Brain microvascular endothelial cell (primary cell): ENCODE measurements around the gene CD34.

Experiments
- DNase-seq: peaks from one replicate; pipeline ENCODE4 v3.0.0-alpha.2; 2020
- H3K27ac ChIP-seq: fragments of 250-450 bp; sonication (Bioruptor Pico); 2 replicates; pipeline ENCODE4 v1.5.1; 2020; ENCODE audit warnings: mild to moderate bottlenecking, moderate library complexity
- H3K27me3 ChIP-seq: fragments of 250-450 bp; sonication (Bioruptor Pico); replicated peaks from 2 replicates; pipeline ENCODE4 v1.5.1; 2020; ENCODE audit warnings: mild to moderate bottlenecking
- H3K36me3 ChIP-seq: fragments of 250-450 bp; sonication (Bioruptor Pico); replicated peaks from 2 replicates; pipeline ENCODE4 v1.5.1; 2020; ENCODE audit warnings: mild to moderate bottlenecking
- H3K4me3 ChIP-seq: 2 replicates; pipeline ENCODE4 v1.5.1; 2011; ENCODE audit warnings: low read depth, mild to moderate bottlenecking, control low read depth, low read length, moderate library complexity
- in situ Hi-C: cut with HindIII; loops from 2 replicates; pipeline ENCODE4 v1.10.0; 2017; ENCODE audit warnings: low sequenced_read_pairs, low pct_ligation_motif_present
- TF ChIP-seq, protein P1 (sequence below): IDR thresholded peaks from 2 replicates; pipeline ENCODE4 v1.5.1; 2011; ENCODE audit warnings: low read depth, mild to moderate bottlenecking, moderate library complexity, low read length, control low read depth, inconsistent platforms; ENCODE audit errors: missing control alignments

The CD34 gene

DNA sequence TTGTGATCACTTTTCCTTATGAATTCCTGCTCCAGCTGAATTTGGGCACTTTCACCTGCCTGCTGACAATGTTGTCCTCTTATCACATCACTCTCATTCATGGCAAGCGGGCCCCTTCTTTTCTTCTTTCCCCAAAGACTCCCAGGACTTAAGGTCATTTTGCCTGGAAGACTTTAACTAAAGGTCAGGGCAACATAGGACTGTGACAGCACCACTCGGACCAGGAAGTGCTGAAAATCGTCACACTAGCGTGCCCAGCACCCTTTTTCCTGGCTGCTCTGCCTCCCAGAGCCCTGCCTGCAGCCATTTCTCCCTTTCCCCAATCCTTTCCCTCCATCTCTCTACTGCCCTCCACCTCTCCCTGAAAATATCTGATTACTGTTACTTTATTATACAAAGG lies 35.4 kb downstream of the CD34 start:
- Histone ChIP-seq H3K27me3 (no peaks in the 10 kb centered on the region), H3K4me3 (no peak overlapping the region), H3K27ac (no peak overlapping the region), H3K36me3 (no peaks in the 10 kb centered on the region)
- DNase-seq: no peak
- TF ChIP-seq, protein P1, sequence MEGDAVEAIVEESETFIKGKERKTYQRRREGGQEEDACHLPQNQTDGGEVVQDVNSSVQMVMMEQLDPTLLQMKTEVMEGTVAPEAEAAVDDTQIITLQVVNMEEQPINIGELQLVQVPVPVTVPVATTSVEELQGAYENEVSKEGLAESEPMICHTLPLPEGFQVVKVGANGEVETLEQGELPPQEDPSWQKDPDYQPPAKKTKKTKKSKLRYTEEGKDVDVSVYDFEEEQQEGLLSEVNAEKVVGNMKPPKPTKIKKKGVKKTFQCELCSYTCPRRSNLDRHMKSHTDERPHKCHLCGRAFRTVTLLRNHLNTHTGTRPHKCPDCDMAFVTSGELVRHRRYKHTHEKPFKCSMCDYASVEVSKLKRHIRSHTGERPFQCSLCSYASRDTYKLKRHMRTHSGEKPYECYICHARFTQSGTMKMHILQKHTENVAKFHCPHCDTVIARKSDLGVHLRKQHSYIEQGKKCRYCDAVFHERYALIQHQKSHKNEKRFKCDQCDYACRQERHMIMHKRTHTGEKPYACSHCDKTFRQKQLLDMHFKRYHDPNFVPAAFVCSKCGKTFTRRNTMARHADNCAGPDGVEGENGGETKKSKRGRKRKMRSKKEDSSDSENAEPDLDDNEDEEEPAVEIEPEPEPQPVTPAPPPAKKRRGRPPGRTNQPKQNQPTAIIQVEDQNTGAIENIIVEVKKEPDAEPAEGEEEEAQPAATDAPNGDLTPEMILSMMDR: no peak
- in situ Hi-C loops: no loop called here

- no peak overlapping the region for H3K27ac ChIP-seq
- no peak overlapping the region for H3K4me3 ChIP-seq
- TF ChIP-seq, protein P1: no peak
- H3K36me3 ChIP-seq: no peaks in the 10 kb centered on the region
- in situ Hi-C loops: no loop called here
- no peaks in the 10 kb centered on the region for H3K27me3 ChIP-seq
- DNase-seq: no peak
Measured at GRCh38 chr1:207873055-207873890, 37.7 kb downstream of the CD34 start.

DNA sequence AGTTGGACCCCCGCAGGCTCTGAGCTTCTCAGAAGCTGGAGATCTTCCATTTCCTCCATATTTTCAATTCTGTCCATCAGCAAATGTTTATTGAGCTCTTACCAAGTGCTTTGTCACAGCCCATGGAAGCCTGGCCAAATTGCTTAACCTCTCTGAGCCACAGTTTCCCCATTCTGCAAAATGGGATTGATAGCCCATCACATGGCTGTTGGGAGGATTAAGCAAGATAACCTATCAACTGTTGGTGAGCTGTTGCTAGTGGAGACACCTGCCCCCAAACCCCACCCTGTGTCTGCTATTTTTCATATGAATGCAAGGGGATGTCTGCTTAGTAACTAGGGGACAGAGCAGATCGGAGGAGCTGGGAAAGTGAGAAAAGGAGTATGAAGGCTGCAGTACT lies 38.3 kb downstream of the CD34 start:
- DNase-seq: no peak
- no peak overlapping the region for H3K4me3 ChIP-seq
- no peaks in the 10 kb centered on the region for H3K27me3 ChIP-seq
- no peaks in the 10 kb centered on the region for H3K36me3 ChIP-seq
- in situ Hi-C loops: no loop called here
- H3K27ac ChIP-seq: no peak overlapping the region
- TF ChIP-seq, protein P1: no peak

DNA sequence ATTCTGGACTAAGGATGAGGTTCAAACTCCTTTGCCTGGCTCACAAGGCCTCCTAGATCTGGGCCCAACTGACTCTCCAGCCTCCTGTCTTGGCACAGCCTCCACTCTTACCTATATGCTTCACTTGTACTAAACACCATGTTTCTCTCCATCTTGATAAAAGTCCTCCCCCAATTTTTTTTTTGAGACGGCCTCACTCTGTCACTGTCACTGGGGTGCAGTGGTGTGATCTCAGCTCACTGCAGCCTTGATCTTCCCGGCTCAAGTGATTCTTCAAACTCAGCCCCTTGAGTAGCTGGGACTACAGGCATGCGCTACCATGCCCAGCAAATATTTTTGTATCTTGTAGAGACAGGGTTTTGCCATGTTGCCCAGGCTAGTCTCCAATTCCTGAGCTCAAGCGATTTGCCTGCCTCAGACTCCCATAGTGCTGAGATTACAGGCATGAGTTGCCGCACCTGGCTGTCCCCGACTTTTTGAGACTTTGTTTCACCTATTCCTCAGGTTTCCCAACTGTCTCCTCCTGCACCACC lies 39.7 kb downstream of the CD34 start:
- Histone ChIP-seq H3K4me3 (no peak overlapping the region), H3K27ac (no peak overlapping the region), H3K36me3 (no peaks in the 10 kb centered on the region), H3K27me3 (no peaks in the 10 kb centered on the region)
- in situ Hi-C loops: no loop called here
- TF ChIP-seq, protein P1: no peak
- no peak for DNase-seq

- TF ChIP-seq, protein P1: no peak
- Histone ChIP-seq H3K27ac (no peak overlapping the region), H3K27me3 (no peaks in the 10 kb centered on the region), H3K36me3 (no peaks in the 10 kb centered on the region), H3K4me3 (no peak overlapping the region)
- DNase-seq: no peak
- in situ Hi-C loops: no loop called here
Measured at GRCh38 chr1:207870306-207871031, 40.5 kb downstream of the CD34 start.
